ENCODE data around the gene OR52N5. TPM values are rescaled to one million over a fixed set of nuclear protein-coding genes. Genes with fewer than 3 reads are reported as not detected.
A peak's percentile ranks its signal among the peaks of the same experiment; 100 is the strongest.

OR52N5 gene
- total and polyA plus RNA-seq, 2 experiments from 2014 or later, result not detected

GRCh38 chr11:5831196-5831829, 48.2 kb upstream of the OR52N5 start:
- no peak overlapping the region for H3K4me3 Mint-ChIP-seq
- Histone ChIP-seq H3K4me3 (no peak overlapping the region), H3K36me3 (ENCODE audit: insufficient read depth) (no peaks in the 10 kb centered on the region), H3F3A (replicated peaks; ENCODE audit: low read depth) (no peaks in the 10 kb centered on the region), H3K27me3 (ENCODE audit: insufficient read depth) (no peaks in the 10 kb centered on the region), H4K20me1 (replicated peaks; ENCODE audit: insufficient read depth) (no peaks in the 10 kb centered on the region), H3K79me2 (replicated peaks; ENCODE audit: insufficient read depth) (no peaks in the 10 kb centered on the region), H3K27ac (ENCODE audit: low read depth) (no peak overlapping the region), H3K9me2 (ENCODE audit: insufficient read depth) (no peaks in the 10 kb centered on the region; the same call in 1 of the 2 replicates), H3K4me1 (ENCODE audit: insufficient read depth) (no peaks in the 10 kb centered on the region), H3K4me2 (no peak overlapping the region), H2AFZ (peak overlapping the region; percentile 98)
- H3K27ac Mint-ChIP-seq, result peak overlapping the region; percentile 6; the same call in 1 of the 2 replicates
- no peaks in the 10 kb centered on the region for H3K27me3 Mint-ChIP-seq (ENCODE audit: insufficient read depth, low read depth, poor library complexity)
- peaks cover 6% of the 10 kb centered on the region; the same call in 2 of the 3 replicates for H3K36me3 Mint-ChIP-seq (ENCODE audit: low read depth)
- peaks cover 6% of the 10 kb centered on the region; the same call in 2 of the 3 replicates for H3K4me1 Mint-ChIP-seq
- ATAC-seq (peak; percentile 80), DNase-seq (ENCODE audit: low spot score) (peak; percentile 33)
- TF ChIP-seq POLR2AphosphoS5 (IDR thresholded peaks at IDR 0.05; ENCODE audit: low read depth), result no peak
- no peak for TF ChIP-seq NANOG (IDR thresholded peaks at IDR 0.05; ENCODE audit: borderline replicate concordance)
- no peak for TF ChIP-seq ETS1 (IDR thresholded peaks at IDR 0.05)
- no peak for TF ChIP-seq ZNF462 (CRISPR knock-in tag; IDR thresholded peaks at IDR 0.05)
- no peak for TF ChIP-seq STAT1 (IDR thresholded peaks at IDR 0.05; ENCODE audit: unreplicated experiment)
- TF ChIP-seq CTCF (conservative IDR thresholded peaks at IDR 0.05; ENCODE audit: low read depth in 2 of 2), result no peak
- no peak for TF ChIP-seq ZNF114 (CRISPR knock-in tag; IDR thresholded peaks at IDR 0.05)
- no peak for TF ChIP-seq REST (IDR thresholded peaks at IDR 0.05; ENCODE audit: unreplicated experiment)
- no peak for TF ChIP-seq EZH2 (IDR thresholded peaks at IDR 0.05; ENCODE audit: low read depth, unreplicated experiment)
- no peak for TF ChIP-seq ZNF331 (CRISPR knock-in tag; IDR thresholded peaks at IDR 0.05; ENCODE audit: low read depth)
- peaks cover 8% of the 10 kb centered on the region for H3K9me3 Mint-ChIP-seq
